SKM-1 treated with dmso at 0.1 percent for 144 hours (cell line): ENCODE measurements around the gene RGL1.

Experiments
- DNase-seq: peaks from one replicate; lab custom pipeline; 2025; ENCODE audit not compliant: unreplicated experiment; lab: John Stamatoyannopoulos, UW

Gene RGL1

GRCh38 chr1:183885142-183885735 is 80.3 kb downstream of the RGL1 start:
- DNase-seq = no peak

GRCh38 chr1:183886083-183886828 is 81.3 kb downstream of the RGL1 start:
- DNase-seq = no peak

- DNase-seq = no peak
Measured at GRCh38 chr1:183886853-183887252, 81.9 kb downstream of the RGL1 start.

- DNase-seq = no peak
Measured at GRCh38 chr1:183887826-183888819, 83.2 kb downstream of the RGL1 start.

- DNase-seq = no peak
Measured at GRCh38 chr1:183889095-183889494, 84.2 kb downstream of the RGL1 start.

- DNase-seq = no peak
Measured at GRCh38 chr1:183891158-183891856, 86.4 kb downstream of the RGL1 start.

GRCh38 chr1:183892351-183892793 is 87.5 kb downstream of the RGL1 start:
- DNase-seq = peak; percentile 74

- no peak for DNase-seq
Measured at GRCh38 chr1:183893561-183894289, 88.8 kb downstream of the RGL1 start.

- DNase-seq = no peak
Measured at GRCh38 chr1:183894290-183894565, 89.3 kb downstream of the RGL1 start.

- peak; percentile 64 for DNase-seq
Measured at GRCh38 chr1:183896466-183897048, 91.6 kb downstream of the RGL1 start.

GRCh38 chr1:183898001-183898396 is 93.1 kb downstream of the RGL1 start:
- no peak for DNase-seq

- no peak for DNase-seq
Measured at GRCh38 chr1:183898610-183899009, 93.7 kb downstream of the RGL1 start.

GRCh38 chr1:183901748-183902330 is 96.9 kb downstream of the RGL1 start:
- DNase-seq = peak; percentile 36

- no peak for DNase-seq
Measured at GRCh38 chr1:183903101-183903500, 98.2 kb downstream of the RGL1 start.

- no peak for DNase-seq
Measured at GRCh38 chr1:183905508-183906113, 100.7 kb downstream of the RGL1 start.

- DNase-seq = no peak
Measured at GRCh38 chr1:183907070-183907469, 102.2 kb downstream of the RGL1 start.

- no peak for DNase-seq
Measured at GRCh38 chr1:183908079-183908478, 103.2 kb downstream of the RGL1 start.

GRCh38 chr1:183909672-183910071 is 104.8 kb downstream of the RGL1 start:
- DNase-seq = no peak

GRCh38 chr1:183910845-183911244 is 105.9 kb downstream of the RGL1 start:
- DNase-seq = no peak
